ENCODE data around the gene DXO. TPM values are rescaled to one million over a fixed set of nuclear protein-coding genes. Genes with fewer than 3 reads are reported as not detected.
"Not testable (repeated sequence)": the region's sequence is repeated elsewhere in the genome, so short reads cannot be mapped to it uniquely, and the experiment has no call there.

The DXO gene
- total and polyA plus RNA-seq, 4 experiments from 2014 or later: 10.8 to 30.3 (median 19.8) TPM

DNA sequence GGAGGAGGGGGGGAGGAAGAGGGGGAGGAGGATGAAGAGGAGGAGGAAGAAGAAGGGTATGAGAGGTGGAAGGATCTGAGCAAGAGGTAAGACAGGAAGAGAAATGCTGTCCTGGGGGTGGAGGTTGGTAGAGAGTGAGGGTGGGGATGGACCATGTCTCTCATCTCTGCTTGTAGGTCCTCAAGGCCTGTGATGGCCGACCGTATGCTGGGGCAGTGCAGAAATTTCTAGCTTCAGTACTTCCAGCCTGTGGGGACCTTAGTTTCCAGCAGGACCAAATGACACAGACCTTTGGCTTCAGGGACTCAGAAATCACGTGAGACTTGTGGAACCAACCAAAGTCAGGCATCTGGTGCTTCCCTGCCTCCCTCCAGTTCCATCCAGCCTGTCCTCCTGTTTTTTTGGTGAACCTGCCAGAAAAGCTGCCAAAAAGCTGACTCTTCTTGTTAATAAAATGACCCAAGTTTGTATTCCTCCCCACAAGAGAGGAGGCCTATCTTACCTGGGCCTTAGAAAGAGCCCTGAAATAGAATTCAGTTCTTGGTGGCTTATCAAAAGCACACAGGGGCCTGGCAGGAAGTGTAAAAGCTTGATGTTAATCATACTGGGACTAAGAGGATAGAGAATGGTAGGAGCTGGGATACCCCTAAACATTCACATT is 7.4 kb upstream of the DXO start:
- ChIA-PET CTCF (ENCODE audit: partially characterized antibody) (interaction anchor here (1.1 kb wide), 2 partner anchors 27 to 29 kb away, joined by 3 to 6 read pairs; no protein-coding TSS in a partner anchor), POLR2A (ENCODE audit: partially characterized antibody) (interaction anchor here (0.7 kb wide), 1 partner anchor 276 kb away, joined by 3 read pairs; the partner anchor contains the start of gene ABHD16A)
- no peaks in the 10 kb centered on the region for H3K9me3 ChIP-seq (ENCODE audit: control insufficient read depth in 1 of 2, low read length in 2 of 2)
- H3K4me3 Mint-ChIP-seq: no peak overlapping the region
- no peaks in the 10 kb centered on the region for H3K27me3 ChIP-seq (ENCODE audit: insufficient read depth, low read length)
- H3K36me3 Mint-ChIP-seq: peaks cover 5 to 9% of the 10 kb centered on the region in 2 donors
- peaks cover 0 to 4% (median 0%) of the 10 kb centered on the region in 8 donors for H3K9me3 Mint-ChIP-seq
- H3K4me1 Mint-ChIP-seq: peaks cover 5 to 11% (median 8%) of the 10 kb centered on the region in 4 donors
- H3K4me1 ChIP-seq (ENCODE audit: insufficient read depth, low read length): peaks cover 14% of the 10 kb centered on the region
- no peaks in the 10 kb centered on the region for H3K36me3 ChIP-seq (ENCODE audit: insufficient read depth, low read length)
- no peak overlapping the region for H3K27ac ChIP-seq (ENCODE audit: low read depth, low read length)
- no peaks in the 10 kb centered on the region for H3K27me3 Mint-ChIP-seq
- peak overlapping the region in 6 of 7 donors; percentile 36 to 85 (median 69) for H3K27ac Mint-ChIP-seq
- H3K4me3 ChIP-seq (ENCODE audit: low read length in 2 of 2): no peak overlapping the region
- DNase-seq: peak in 1 of 5 donors; percentile 1
- intact Hi-C loops (cut with micrococcal nuclease): loop anchor here (10.0 kb wide), 2 partner anchors 145 to 1295 kb away; partner anchors contain the start of genes B3GALT4, RPS18 and VPS52

DNA sequence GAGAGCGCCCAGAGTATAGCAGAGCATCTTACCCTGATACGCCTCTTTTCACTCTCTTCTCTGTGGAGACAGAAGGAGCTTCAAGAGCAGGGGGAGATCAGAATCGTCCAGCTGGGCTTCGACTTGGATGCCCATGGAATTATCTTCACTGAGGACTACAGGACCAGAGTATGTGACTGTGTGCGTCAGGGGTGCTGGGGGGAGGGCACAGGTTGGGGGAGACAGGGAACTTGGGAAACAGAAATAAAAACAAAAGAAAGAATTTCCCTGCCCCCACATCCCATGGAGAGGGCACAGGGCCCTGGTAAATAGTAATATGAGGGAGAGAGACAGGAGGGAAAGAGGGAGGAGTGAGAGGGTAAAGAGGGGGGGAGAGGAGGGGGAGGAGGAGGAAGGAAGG is 6.9 kb upstream of the DXO start:
- Histone ChIP-seq H3K9me3 (ENCODE audit: control insufficient read depth in 1 of 2, low read length in 2 of 2) (no peaks in the 10 kb centered on the region), H3K27me3 (ENCODE audit: insufficient read depth, low read length) (no peaks in the 10 kb centered on the region), H3K4me3 (ENCODE audit: low read length in 2 of 2) (no peak overlapping the region), H3K4me1 (ENCODE audit: insufficient read depth, low read length) (peaks cover 14% of the 10 kb centered on the region), H3K36me3 (ENCODE audit: insufficient read depth, low read length) (no peaks in the 10 kb centered on the region), H3K27ac (ENCODE audit: low read depth, low read length) (no peak overlapping the region)
- H3K27me3 Mint-ChIP-seq: no peaks in the 10 kb centered on the region
- peaks cover 5 to 9% of the 10 kb centered on the region in 2 donors for H3K36me3 Mint-ChIP-seq
- CTCF ChIA-PET (ENCODE audit: partially characterized antibody): interaction anchor here (1.1 kb wide), 1 partner anchor 29 kb away, joined by 3 read pairs; no protein-coding TSS in a partner anchor
- peaks cover 0 to 4% (median 0%) of the 10 kb centered on the region in 8 donors for H3K9me3 Mint-ChIP-seq
- H3K27ac Mint-ChIP-seq: peak overlapping the region; percentile 10 to 81 (median 54)
- no peak overlapping the region for H3K4me3 Mint-ChIP-seq
- intact Hi-C loops (cut with micrococcal nuclease): loop anchor here (10.0 kb wide), 2 partner anchors 144 to 1296 kb away; partner anchors contain the start of genes B3GALT4, RPS18 and VPS52
- peaks cover 6 to 12% (median 9%) of the 10 kb centered on the region in 4 donors for H3K4me1 Mint-ChIP-seq
- POLR2A ChIA-PET (ENCODE audit: partially characterized antibody): no interaction called here
- no peak for DNase-seq

DNA sequence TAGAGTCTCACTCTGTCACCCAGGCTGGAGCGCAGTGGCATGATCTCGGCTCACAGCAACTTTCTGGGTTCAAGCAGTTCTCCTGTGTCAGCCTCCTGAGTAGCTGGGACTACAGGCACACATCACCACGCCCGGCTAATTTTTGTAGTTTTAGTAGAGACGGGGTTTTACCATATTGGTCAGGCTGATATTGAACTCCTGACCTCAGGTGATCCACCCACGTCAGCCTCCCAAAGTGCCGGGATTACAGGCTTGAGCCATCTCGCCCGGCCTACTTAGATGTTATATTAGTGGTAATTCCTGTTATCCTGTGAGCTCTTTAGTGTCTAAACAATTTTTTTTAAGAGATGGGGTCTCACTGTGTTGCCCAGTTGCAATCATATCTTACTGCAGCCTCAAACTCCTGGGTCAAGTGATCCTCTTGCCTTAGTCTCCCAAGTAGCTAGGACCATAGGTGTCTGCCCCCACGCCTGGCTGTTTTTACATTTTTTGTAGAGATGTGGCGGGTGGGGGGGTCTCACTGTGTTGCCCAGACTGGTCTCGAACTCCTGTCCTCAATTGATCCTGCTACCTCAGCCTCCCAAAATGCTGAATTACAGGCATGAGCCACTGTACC is 6.0 kb upstream of the DXO start:
- peak in 1 of 5 donors; percentile 1 for DNase-seq
- H3K4me3 ChIP-seq (ENCODE audit: low read length in 2 of 2): no peak overlapping the region
- ChIA-PET CTCF (ENCODE audit: partially characterized antibody) (no interaction called here), POLR2A (ENCODE audit: partially characterized antibody) (no interaction called here)
- no peak overlapping the region for H3K27ac ChIP-seq (ENCODE audit: low read depth, low read length)
- H3K4me3 Mint-ChIP-seq: no peak overlapping the region
- no peaks in the 10 kb centered on the region for H3K9me3 ChIP-seq (ENCODE audit: control insufficient read depth in 1 of 2, low read length in 2 of 2)
- H3K4me1 Mint-ChIP-seq: peaks cover 12 to 21% (median 18%) of the 10 kb centered on the region in 4 donors
- peaks cover 23% of the 10 kb centered on the region for H3K4me1 ChIP-seq (ENCODE audit: insufficient read depth, low read length)
- no peaks in the 10 kb centered on the region for H3K27me3 ChIP-seq (ENCODE audit: insufficient read depth, low read length)
- H3K27ac Mint-ChIP-seq: peak overlapping the region in 1 of 7 donors; percentile 25
- H3K27me3 Mint-ChIP-seq: no peaks in the 10 kb centered on the region
- peaks cover 5 to 9% of the 10 kb centered on the region in 2 donors for H3K36me3 Mint-ChIP-seq
- intact Hi-C loops (cut with micrococcal nuclease): loop anchor here (10.0 kb wide), 2 partner anchors 143 to 1297 kb away; partner anchors contain the start of genes B3GALT4, RPS18 and VPS52
- H3K36me3 ChIP-seq (ENCODE audit: insufficient read depth, low read length): no peaks in the 10 kb centered on the region
- H3K9me3 Mint-ChIP-seq: peaks cover 0 to 4% (median 0%) of the 10 kb centered on the region in 8 donors

DNA sequence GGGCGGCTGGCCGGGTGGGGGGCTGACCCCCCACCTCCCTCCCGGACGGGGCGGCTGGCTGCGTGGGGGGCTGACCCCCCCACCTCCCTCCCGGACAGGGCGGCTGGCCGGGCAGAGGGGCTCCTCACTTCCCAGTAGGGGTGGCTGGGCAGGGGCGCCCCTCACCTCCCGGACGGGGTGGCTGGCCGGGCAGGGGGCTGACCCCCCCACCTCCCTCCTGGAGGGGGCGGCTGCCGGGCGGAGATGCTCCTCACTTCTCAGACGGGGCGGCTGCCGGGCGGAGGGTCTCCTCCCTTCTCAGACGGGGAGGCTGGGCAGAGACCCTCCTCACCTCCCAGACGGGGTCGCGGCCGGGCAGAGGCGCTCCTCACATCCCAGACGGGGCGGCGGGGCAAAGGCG is 4.1 kb upstream of the DXO start:
- Mint-ChIP-seq H3K36me3 (peaks cover 9 to 15% of the 10 kb centered on the region in 2 donors), H3K4me1 (peaks cover 17 to 38% (median 30%) of the 10 kb centered on the region in 4 donors), H3K9me3 (peaks cover 0 to 14% (median 0%) of the 10 kb centered on the region in 8 donors)
- H3K4me3 Mint-ChIP-seq; POLR2A ChIA-PET (ENCODE audit: partially characterized antibody); CTCF ChIA-PET (ENCODE audit: partially characterized antibody); H3K27me3 ChIP-seq (ENCODE audit: insufficient read depth, low read length); H3K36me3 ChIP-seq (ENCODE audit: insufficient read depth, low read length); H3K27me3 Mint-ChIP-seq; H3K4me3 ChIP-seq (ENCODE audit: low read length in 2 of 2); H3K27ac ChIP-seq (ENCODE audit: low read depth, low read length); H3K9me3 ChIP-seq (ENCODE audit: control insufficient read depth in 1 of 2, low read length in 2 of 2); H3K27ac Mint-ChIP-seq: not testable (repeated sequence)
- intact Hi-C loops (cut with micrococcal nuclease): loop anchor here (10.0 kb wide), 2 partner anchors 141 to 1299 kb away; partner anchors contain the start of genes B3GALT4, RPS18 and VPS52
- peaks cover 33% of the 10 kb centered on the region for H3K4me1 ChIP-seq (ENCODE audit: insufficient read depth, low read length)
- peak in 1 of 5 donors; percentile 5 for DNase-seq

DNA sequence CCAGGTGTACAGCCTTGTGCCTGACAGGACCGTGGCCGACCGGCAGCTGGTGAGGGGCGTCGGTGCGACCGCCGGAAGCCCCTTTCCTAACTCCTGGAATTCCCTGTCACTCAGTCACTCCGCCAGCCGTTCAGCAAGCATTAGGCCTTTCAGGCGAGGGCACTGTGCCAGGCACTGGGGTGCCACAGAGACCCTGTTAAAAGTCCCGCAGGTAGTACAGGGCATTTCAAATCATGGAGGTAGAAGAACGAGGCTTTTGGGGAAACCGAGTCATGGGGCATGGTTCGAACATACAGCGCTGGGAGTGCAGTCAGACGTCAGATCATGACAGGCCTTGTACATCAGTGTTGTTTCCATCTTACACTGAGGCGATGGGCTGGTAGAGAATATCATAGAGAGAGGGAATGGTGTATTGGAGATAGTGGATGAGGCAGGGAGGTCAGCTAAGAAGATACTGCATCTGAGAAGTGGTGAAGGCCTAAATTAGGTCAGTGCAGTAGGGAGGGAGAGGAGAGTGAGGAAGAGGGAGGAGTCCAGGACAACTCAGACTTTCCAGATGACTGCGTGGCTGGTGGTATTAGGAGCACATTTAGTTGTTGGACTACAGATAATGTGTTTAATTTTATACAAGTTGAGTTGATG is 892 bp upstream of the DXO start:
- H3K4me1 Mint-ChIP-seq: peaks cover 21 to 51% (median 32%) of the 10 kb centered on the region in 4 donors
- peaks cover 31% of the 10 kb centered on the region for H3K4me1 ChIP-seq (ENCODE audit: insufficient read depth, low read length)
- intact Hi-C loops (cut with micrococcal nuclease): loop anchor here (1.0 to 10.0 kb wide), 3 partner anchors 14 to 1302 kb away; partner anchors contain the start of genes B3GALT4, RPS18, SKIC2 and VPS52
- POLR2A ChIA-PET (ENCODE audit: partially characterized antibody): interaction anchor here (0.6 to 7.5 kb wide), 21 partner anchors 9 to 1232 kb away, joined by 3 to 195 read pairs (median 7); partner anchors contain the start of genes ABHD16A, BAG6, EHMT2 and GPANK1
- peak overlapping the region; percentile 63 to 77 for H3K4me3 ChIP-seq (ENCODE audit: low read length in 2 of 2)
- H3K27me3 Mint-ChIP-seq: no peaks in the 10 kb centered on the region
- no peak for DNase-seq
- H3K27me3 ChIP-seq (ENCODE audit: insufficient read depth, low read length): no peaks in the 10 kb centered on the region
- CTCF ChIA-PET (ENCODE audit: partially characterized antibody): interaction anchor here (1.1 to 2.7 kb wide), 2 partner anchors 15 to 215 kb away, joined by 3 to 21 read pairs; partner anchors contain the start of genes NELFE and SKIC2
- H3K4me3 Mint-ChIP-seq: peak overlapping the region; percentile 97 to 99 (median 98)
- peaks cover 0 to 14% (median 0%) of the 10 kb centered on the region in 8 donors for H3K9me3 Mint-ChIP-seq
- H3K36me3 Mint-ChIP-seq: peaks cover 13 to 34% of the 10 kb centered on the region in 2 donors
- H3K27ac Mint-ChIP-seq: peak overlapping the region; percentile 100
- peak overlapping the region; percentile 99 for H3K27ac ChIP-seq (ENCODE audit: low read depth, low read length)
- H3K36me3 ChIP-seq (ENCODE audit: insufficient read depth, low read length): peaks cover 26% of the 10 kb centered on the region
- H3K9me3 ChIP-seq (ENCODE audit: control insufficient read depth in 1 of 2, low read length in 2 of 2): no peaks in the 10 kb centered on the region

DNA sequence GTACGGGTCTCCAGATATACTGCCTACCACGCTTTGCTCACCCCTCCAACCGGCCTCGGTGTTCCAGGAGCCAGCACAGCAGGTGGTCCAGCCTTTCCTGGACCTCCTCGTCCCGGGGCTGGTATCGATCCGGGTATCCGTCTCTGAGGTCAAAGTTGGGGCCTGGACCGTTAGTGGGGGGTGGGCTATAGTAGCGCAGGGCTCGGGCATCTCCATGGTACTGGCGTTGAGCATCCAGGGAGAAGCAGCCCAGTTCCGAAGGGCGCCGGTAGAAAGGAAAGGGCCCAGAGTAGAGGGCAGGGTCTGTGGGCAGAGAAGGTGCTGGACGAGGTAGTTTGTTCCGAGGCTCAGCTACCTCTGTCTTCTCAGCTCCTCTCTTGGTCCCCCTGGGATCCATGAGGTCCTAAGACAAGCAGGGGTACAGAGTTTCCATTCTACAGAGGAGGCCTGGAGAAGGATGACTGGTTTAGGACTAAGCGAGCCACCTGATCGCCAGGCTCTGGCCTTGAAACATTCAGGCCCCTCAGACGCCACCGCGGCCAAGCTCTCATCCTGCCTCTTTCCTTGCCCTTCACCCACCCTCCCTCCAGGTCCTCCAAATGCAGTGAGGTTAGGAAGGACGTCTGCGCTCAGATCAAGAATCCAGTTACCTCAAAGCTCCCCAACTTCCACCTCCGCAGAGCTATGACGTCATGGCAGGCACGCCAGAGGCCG is 502 bp downstream of the DXO start:
- POLR2A ChIA-PET (ENCODE audit: partially characterized antibody): interaction anchor here (0.5 to 7.5 kb wide), 30 partner anchors 8 to 1608 kb away, joined by 3 to 195 read pairs (median 4); partner anchors contain the start of genes ATF6B, BAG6, DDX39B and EHMT2
- peaks cover 40% of the 10 kb centered on the region for H3K36me3 ChIP-seq (ENCODE audit: insufficient read depth, low read length)
- H3K27ac ChIP-seq (ENCODE audit: low read depth, low read length): peak overlapping the region; percentile 99
- peak overlapping the region; percentile 100 for H3K27ac Mint-ChIP-seq
- no peaks in the 10 kb centered on the region for H3K27me3 Mint-ChIP-seq
- peak overlapping the region; percentile 63 to 77 for H3K4me3 ChIP-seq (ENCODE audit: low read length in 2 of 2)
- intact Hi-C loops (cut with micrococcal nuclease): loop anchor here (10.0 kb wide), 2 partner anchors 137 to 1303 kb away; partner anchors contain the start of genes B3GALT4, RPS18 and VPS52
- no peaks in the 10 kb centered on the region for H3K27me3 ChIP-seq (ENCODE audit: insufficient read depth, low read length)
- peaks cover 20 to 59% (median 31%) of the 10 kb centered on the region in 4 donors for H3K4me1 Mint-ChIP-seq
- H3K9me3 ChIP-seq (ENCODE audit: control insufficient read depth in 1 of 2, low read length in 2 of 2): no peaks in the 10 kb centered on the region
- CTCF ChIA-PET (ENCODE audit: partially characterized antibody): interaction anchor here (0.8 to 2.7 kb wide), 5 partner anchors 13 to 1000 kb away, joined by 3 to 21 read pairs (median 3); partner anchors contain the start of genes LY6G5C, NELFE and SKIC2
- peaks cover 0 to 13% (median 0%) of the 10 kb centered on the region in 8 donors for H3K9me3 Mint-ChIP-seq
- peak overlapping the region; percentile 97 to 99 (median 98) for H3K4me3 Mint-ChIP-seq
- DNase-seq: peak in 1 of 5 donors; percentile 37
- H3K36me3 Mint-ChIP-seq: peaks cover 20 to 48% of the 10 kb centered on the region in 2 donors
- H3K4me1 ChIP-seq (ENCODE audit: insufficient read depth, low read length): peaks cover 31% of the 10 kb centered on the region
